GM10248 (cell line): Measurements from ENCODE around the gene COL23A1.

Source experiments
- CTCF ChIA-PET: fragments of 300-600 bp; sonication (Branson Sonifier 250); formaldehyde crosslinking; extraction: SDS; loops from one replicate; lab custom pipeline; 2021; ENCODE audit warnings: antibody characterized with exemption; lab: Yijun Ruan, JAX
- POLR2A ChIA-PET: fragments of 350-650 bp; sonication (Branson Sonifier 250); formaldehyde crosslinking; extraction: SDS; loops from one replicate; lab custom pipeline; 2020; ENCODE audit warnings: antibody characterized with exemption; lab: Yijun Ruan, JAX
- DNase-seq: peaks from one replicate; pipeline ENCODE4 v3.0.0; 2012; ENCODE audit errors: extremely low spot score
- TF ChIP-seq, protein P1 (sequence below): IDR thresholded peaks from 2 replicates; pipeline ENCODE4 v1.5.1; 2012; ENCODE audit warnings: mild to moderate bottlenecking, low read depth; ENCODE audit errors: extremely low read depth, missing control alignments, control extremely low read depth

Gene COL23A1

DNA sequence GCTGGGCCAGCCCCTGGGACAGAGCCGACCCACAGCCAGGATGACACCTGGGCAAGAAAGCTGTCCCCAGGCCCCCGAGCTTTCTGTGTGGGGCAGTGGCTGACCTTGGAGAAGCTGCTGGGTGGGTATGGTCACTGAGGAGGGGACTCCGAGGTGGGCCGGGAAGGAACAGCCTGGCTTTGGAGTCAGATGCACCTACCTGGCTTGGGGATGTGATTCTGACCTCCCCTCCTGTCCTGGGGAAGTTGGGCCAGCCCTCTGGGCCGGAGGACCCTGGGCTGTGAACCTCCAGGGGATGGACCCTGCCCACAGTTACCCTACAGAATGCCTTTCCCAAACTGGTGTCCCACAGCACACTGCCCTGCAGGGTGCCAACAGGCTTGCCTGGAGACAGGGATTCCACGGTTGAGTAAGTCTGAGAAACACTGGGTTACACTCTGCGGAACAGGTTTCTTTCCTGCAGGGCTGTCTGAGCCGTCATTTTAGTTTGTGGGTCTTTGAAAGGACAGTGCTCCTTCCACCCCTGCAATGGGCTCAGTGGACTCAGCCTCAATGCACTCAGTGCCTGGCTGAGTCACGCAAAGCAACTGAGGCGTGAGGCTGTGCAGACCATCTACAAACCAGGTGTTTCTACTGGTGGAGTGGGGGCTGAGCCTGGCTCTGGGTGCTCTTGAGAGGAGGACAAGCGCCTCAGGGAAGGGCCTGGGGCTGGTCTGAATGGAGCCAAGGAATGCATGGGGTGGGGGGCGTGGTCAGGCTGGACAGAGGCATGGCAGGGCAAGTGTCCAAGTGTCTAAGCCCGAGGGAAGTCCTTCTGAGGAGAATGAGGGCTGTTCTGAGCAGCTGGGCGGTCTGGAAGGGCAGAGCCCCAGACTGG is 316.3 kb downstream of the COL23A1 start:
- no peak for DNase-seq
- POLR2A ChIA-PET, result no interaction called here
- CTCF ChIA-PET, result interaction anchor here (1.0 kb wide), 1 partner anchor 10 kb away, joined by 5 read pairs; no protein-coding TSS in a partner anchor
- TF ChIP-seq, protein P1, sequence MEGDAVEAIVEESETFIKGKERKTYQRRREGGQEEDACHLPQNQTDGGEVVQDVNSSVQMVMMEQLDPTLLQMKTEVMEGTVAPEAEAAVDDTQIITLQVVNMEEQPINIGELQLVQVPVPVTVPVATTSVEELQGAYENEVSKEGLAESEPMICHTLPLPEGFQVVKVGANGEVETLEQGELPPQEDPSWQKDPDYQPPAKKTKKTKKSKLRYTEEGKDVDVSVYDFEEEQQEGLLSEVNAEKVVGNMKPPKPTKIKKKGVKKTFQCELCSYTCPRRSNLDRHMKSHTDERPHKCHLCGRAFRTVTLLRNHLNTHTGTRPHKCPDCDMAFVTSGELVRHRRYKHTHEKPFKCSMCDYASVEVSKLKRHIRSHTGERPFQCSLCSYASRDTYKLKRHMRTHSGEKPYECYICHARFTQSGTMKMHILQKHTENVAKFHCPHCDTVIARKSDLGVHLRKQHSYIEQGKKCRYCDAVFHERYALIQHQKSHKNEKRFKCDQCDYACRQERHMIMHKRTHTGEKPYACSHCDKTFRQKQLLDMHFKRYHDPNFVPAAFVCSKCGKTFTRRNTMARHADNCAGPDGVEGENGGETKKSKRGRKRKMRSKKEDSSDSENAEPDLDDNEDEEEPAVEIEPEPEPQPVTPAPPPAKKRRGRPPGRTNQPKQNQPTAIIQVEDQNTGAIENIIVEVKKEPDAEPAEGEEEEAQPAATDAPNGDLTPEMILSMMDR, result no peak

DNA sequence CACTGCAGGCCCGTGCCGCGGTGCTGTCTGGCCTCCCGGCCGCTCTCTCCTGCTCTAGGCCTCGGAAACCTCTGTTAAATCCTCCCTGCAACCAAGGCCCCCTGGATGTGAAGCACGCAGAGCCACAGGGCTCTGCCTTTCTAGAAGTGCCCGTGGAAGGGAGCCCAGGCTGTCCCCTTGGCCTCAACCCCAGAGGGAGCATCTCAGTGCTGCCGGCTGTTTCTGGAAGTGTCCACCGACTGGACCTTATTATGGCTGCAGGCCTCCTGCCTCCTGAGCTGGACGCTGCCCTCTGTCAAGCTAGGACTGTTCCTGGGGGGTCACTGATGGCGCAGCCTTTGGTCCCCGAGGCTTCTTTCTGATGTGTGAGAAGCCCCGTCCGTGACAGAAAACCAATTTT is 317.2 kb downstream of the COL23A1 start:
- DNase-seq, result no peak
- TF ChIP-seq, protein P1, result no peak
- ChIA-PET CTCF (interaction anchor here (1.0 to 1.5 kb wide), 3 partner anchors 11 to 279 kb away, joined by 3 to 5 read pairs (median 3); no protein-coding TSS in a partner anchor), POLR2A (no interaction called here)

GRCh38 chr5:178272591-178272990 is 317.6 kb downstream of the COL23A1 start:
- TF ChIP-seq, protein P1, result no peak
- DNase-seq, result no peak
- ChIA-PET CTCF (interaction anchor here (1.0 to 2.2 kb wide), 3 partner anchors 8 to 280 kb away, joined by 3 to 21 read pairs (median 3); no protein-coding TSS in a partner anchor), POLR2A (no interaction called here)

- ChIA-PET POLR2A (no interaction called here), CTCF (interaction anchor here (1.0 to 2.2 kb wide), 4 partner anchors 9 to 1222 kb away, joined by 3 to 21 read pairs (median 3); no protein-coding TSS in a partner anchor)
- TF ChIP-seq, protein P1, result no peak
- DNase-seq, result no peak
Observed at GRCh38 chr5:178271726-178272479, 318.3 kb downstream of the COL23A1 start.

- TF ChIP-seq, protein P1, result no peak
- no peak for DNase-seq
- ChIA-PET POLR2A (no interaction called here), CTCF (interaction anchor here (1.1 to 2.2 kb wide), 4 partner anchors 10 to 1222 kb away, joined by 3 to 21 read pairs (median 3); no protein-coding TSS in a partner anchor)
Observed at GRCh38 chr5:178271231-178271630, 319.0 kb downstream of the COL23A1 start.

DNA sequence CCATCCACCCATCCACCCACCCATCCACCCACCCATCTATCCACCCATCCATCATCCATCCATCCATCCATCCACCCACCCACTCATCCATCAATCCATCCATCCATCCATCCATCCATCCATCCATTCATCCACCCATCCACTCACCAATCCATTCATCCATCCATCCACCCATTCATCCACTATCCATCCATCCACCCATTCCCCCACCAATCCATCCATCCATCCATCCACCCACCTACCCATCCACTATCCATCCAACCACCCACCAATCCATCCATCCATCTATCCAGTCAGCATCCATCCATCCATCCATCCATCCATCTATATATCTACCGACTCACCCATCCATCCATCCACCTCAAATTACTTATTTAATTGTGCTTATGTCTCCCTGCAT is 320.7 kb downstream of the COL23A1 start:
- CTCF ChIA-PET, result interaction anchor here (1.6 kb wide), 1 partner anchor 14 kb away, joined by 5 read pairs; no protein-coding TSS in a partner anchor
- TF ChIP-seq, protein P1, result no peak
- POLR2A ChIA-PET, result no interaction called here
- DNase-seq, result no peak
